CD4-positive, alpha-beta T cell (primary cell): Measurements from ENCODE around the gene RNF7. TPM values are rescaled to one million over a fixed set of nuclear protein-coding genes. Genes with fewer than 3 reads are reported as not detected.

Experiments
- ATAC-seq: fragments of 200-7000 bp; cut with Tn5 transposase; one replicate; pipeline ENCODE4 v1.10.0; 2022; ENCODE audit warnings: mild to moderate bottlenecking; ENCODE audit not compliant: poor library complexity
- CTCF ChIA-PET: fragments of 350-600 bp; sonication (Branson Sonifier 250); formaldehyde crosslinking; loops from one replicate; lab custom pipeline; 2021; ENCODE audit warnings: antibody characterized with exemption, inconsistent platforms; lab: Charles Lee
- POLR2A ChIA-PET: fragments of 350-600 bp; sonication (Branson Sonifier 250); formaldehyde crosslinking; loops from one replicate; lab custom pipeline; 2021; ENCODE audit warnings: antibody characterized with exemption, inconsistent platforms; lab: Charles Lee
- DNase-seq, 14 experiments: peaks; one replicate each; pipeline ENCODE4 v3.0.0-alpha.2; 2013 to 2020; ENCODE audit warnings: mixed read lengths in 2 of 14
- H3K27ac ChIP-seq, 2 donors: one replicate each; pipeline versions ENCODE4 v1.5.1 to v1.7.0; 2013; ENCODE audit warnings: low read length in 2 of 2, low read depth in 1 of 2, mild to moderate bottlenecking in 1 of 2
- H3K27me3 ChIP-seq, 2 experiments: 1 replicate in 1 of 2; 2 replicates in 1 of 2; pipeline versions ENCODE4 v1.6.1 to v1.7.0; 2013; ENCODE audit warnings: low read length in 2 of 2, control low read depth in 1 of 2, mild to moderate bottlenecking in 1 of 2, moderate library complexity in 1 of 2; ENCODE audit not compliant: insufficient read depth in 2 of 2, control insufficient read depth in 1 of 2
- H3K36me3 ChIP-seq: one replicate; pipeline ENCODE4 v1.6.1; 2013; ENCODE audit warnings: low read length, control low read depth; ENCODE audit not compliant: insufficient read depth
- H3K4me1 ChIP-seq: one replicate; pipeline ENCODE4 v1.6.1; 2013; ENCODE audit warnings: low read length, control low read depth; ENCODE audit not compliant: insufficient read depth
- H3K4me3 ChIP-seq: one replicate; pipeline ENCODE4 v1.5.1; 2013; ENCODE audit warnings: mild to moderate bottlenecking, low read length, moderate library complexity
- H3K9me3 ChIP-seq, 2 experiments: 1 replicate in 1 of 2; 2 replicates in 1 of 2; pipeline versions ENCODE4 v1.6.1 to v1.7.0; 2013; ENCODE audit warnings: low read length in 2 of 2, mild to moderate bottlenecking in 2 of 2, control low read depth in 1 of 2, moderate library complexity in 1 of 2; ENCODE audit not compliant: control insufficient read depth in 1 of 2, insufficient read depth in 1 of 2
- H3K27ac Mint-ChIP-seq: one replicate; pipeline ENCODE4 v1.8.0; 2020; ENCODE audit warnings: mixed read lengths
- H3K27me3 Mint-ChIP-seq: one replicate; pipeline ENCODE4 v1.8.0; 2021; ENCODE audit warnings: mixed read lengths
- H3K36me3 Mint-ChIP-seq: one replicate; pipeline ENCODE4 v1.8.0; 2021; ENCODE audit warnings: low read depth, mixed read lengths
- H3K4me1 Mint-ChIP-seq: one replicate; pipeline ENCODE4 v1.8.0; 2021; ENCODE audit warnings: low read depth, mixed read lengths
- H3K4me3 Mint-ChIP-seq: one replicate; pipeline ENCODE4 v1.8.0; 2020; ENCODE audit warnings: mild to moderate bottlenecking, mixed read lengths
- H3K9me3 Mint-ChIP-seq: one replicate; pipeline ENCODE4 v1.8.0; 2020; ENCODE audit warnings: mixed read lengths
- intact Hi-C, 2 experiments: fragments of 100-400 bp; cut with DNase I in 1 of 2; cut with micrococcal nuclease in 1 of 2; formaldehyde crosslinking; loops; one replicate each; pipeline versions ENCODE4 v1.15.1 to v1.9.0; 2023 to 2025; cut with DNase I, micrococcal nuclease
- total RNA-seq, 174 experiments: library from RNA in 2 of 174; stranded (reverse) in 2 of 174; gene quantifications; one replicate each; pipeline ENCODE4 v1.2.3 and lab custom pipeline; 2021 to 2026
- TF ChIP-seq, protein P1 (sequence below): fragments of 200-600 bp; IDR thresholded peaks from one replicate; pipeline ENCODE4 v1.8.0; 2022; ENCODE audit warnings: antibody characterized with exemption, mild to moderate bottlenecking

RNF7 gene
- total RNA-seq, 2 experiments from 2014 or later = 60.7 to 65.7 TPM

DNA sequence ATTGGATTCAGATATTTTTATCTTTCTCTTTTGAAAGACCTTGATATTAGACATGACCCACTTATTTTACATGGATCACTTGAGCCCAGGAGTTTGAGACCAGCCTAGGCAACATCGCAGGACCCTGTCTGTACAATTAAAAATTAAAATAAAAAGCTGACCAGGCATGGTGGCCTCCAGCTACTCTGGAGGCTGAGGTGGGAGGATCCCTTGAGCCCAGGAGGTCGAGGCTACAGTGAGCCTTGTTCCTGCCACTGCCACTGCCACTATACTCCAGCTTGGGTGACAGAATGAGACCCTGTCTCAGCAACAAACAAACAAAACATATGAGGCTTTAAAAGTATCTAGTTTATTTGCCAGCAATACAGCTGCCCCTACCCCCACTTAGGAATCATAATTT is 1.6 kb downstream of the RNF7 start:
- H3K27me3 ChIP-seq = no peaks in the 10 kb centered on the region
- ChIA-PET CTCF (interaction anchor here (2.3 to 4.8 kb wide), 2 partner anchors 136 to 173 kb away, joined by 16 to 38 read pairs; partner anchors contain the start of gene ATP1B3), POLR2A (interaction anchor here (0.6 to 4.9 kb wide), 5 partner anchors 17 to 293 kb away, joined by 3 to 104 read pairs (median 6); partner anchors contain the start of gene ATP1B3)
- H3K4me1 ChIP-seq = peaks cover 19% of the 10 kb centered on the region
- H3K36me3 Mint-ChIP-seq = peaks cover 43% of the 10 kb centered on the region
- intact Hi-C loops = loop anchor here (2.0 to 10.0 kb wide), 9 partner anchors 55 to 1255 kb away; partner anchors contain the start of gene TFDP2 (in 1 of the 2)
- H3K27ac Mint-ChIP-seq = peak overlapping the region; percentile 99
- peaks cover 23% of the 10 kb centered on the region for H3K36me3 ChIP-seq
- peaks cover 58% of the 10 kb centered on the region for H3K4me1 Mint-ChIP-seq
- H3K9me3 ChIP-seq = no peaks in the 10 kb centered on the region
- H3K4me3 Mint-ChIP-seq = peak overlapping the region; percentile 100
- no peak overlapping the region for H3K27ac ChIP-seq
- H3K9me3 Mint-ChIP-seq = no peaks in the 10 kb centered on the region
- H3K27me3 Mint-ChIP-seq = no peaks in the 10 kb centered on the region
- ATAC-seq (no peak), DNase-seq (no peak)
- TF ChIP-seq, protein P1, sequence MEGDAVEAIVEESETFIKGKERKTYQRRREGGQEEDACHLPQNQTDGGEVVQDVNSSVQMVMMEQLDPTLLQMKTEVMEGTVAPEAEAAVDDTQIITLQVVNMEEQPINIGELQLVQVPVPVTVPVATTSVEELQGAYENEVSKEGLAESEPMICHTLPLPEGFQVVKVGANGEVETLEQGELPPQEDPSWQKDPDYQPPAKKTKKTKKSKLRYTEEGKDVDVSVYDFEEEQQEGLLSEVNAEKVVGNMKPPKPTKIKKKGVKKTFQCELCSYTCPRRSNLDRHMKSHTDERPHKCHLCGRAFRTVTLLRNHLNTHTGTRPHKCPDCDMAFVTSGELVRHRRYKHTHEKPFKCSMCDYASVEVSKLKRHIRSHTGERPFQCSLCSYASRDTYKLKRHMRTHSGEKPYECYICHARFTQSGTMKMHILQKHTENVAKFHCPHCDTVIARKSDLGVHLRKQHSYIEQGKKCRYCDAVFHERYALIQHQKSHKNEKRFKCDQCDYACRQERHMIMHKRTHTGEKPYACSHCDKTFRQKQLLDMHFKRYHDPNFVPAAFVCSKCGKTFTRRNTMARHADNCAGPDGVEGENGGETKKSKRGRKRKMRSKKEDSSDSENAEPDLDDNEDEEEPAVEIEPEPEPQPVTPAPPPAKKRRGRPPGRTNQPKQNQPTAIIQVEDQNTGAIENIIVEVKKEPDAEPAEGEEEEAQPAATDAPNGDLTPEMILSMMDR = no peak
- H3K4me3 ChIP-seq = peak overlapping the region; percentile 91

- H3K27ac ChIP-seq = no peak overlapping the region
- peaks cover 19% of the 10 kb centered on the region for H3K4me1 ChIP-seq
- TF ChIP-seq, protein P1 = no peak
- H3K27ac Mint-ChIP-seq = peak overlapping the region; percentile 99
- no peak overlapping the region for H3K4me3 ChIP-seq
- no peaks in the 10 kb centered on the region for H3K9me3 ChIP-seq
- ChIA-PET POLR2A (interaction anchor here (0.6 to 4.9 kb wide), 3 partner anchors 57 to 294 kb away, joined by 4 to 104 read pairs (median 69); partner anchors contain the start of gene ATP1B3), CTCF (interaction anchor here (1.6 to 4.8 kb wide), 3 partner anchors 136 to 173 kb away, joined by 3 to 38 read pairs (median 16); partner anchors contain the start of gene ATP1B3)
- H3K4me3 Mint-ChIP-seq = peak overlapping the region; percentile 100
- H3K27me3 Mint-ChIP-seq = no peaks in the 10 kb centered on the region
- DNase-seq = no peak
- H3K27me3 ChIP-seq = no peaks in the 10 kb centered on the region
- ATAC-seq = no peak
- H3K36me3 Mint-ChIP-seq = peaks cover 48% of the 10 kb centered on the region
- no peaks in the 10 kb centered on the region for H3K9me3 Mint-ChIP-seq
- peaks cover 59% of the 10 kb centered on the region for H3K4me1 Mint-ChIP-seq
- intact Hi-C loops = loop anchor here in 1 of 2 experiments (5.0 to 10.0 kb wide), 2 partner anchors 163 to 1254 kb away; no protein-coding TSS in a partner anchor
- peaks cover 29% of the 10 kb centered on the region for H3K36me3 ChIP-seq
These were observed 2.3 kb downstream of the RNF7 start for GRCh38 chr3:141740349-141740748.

- Mint-ChIP-seq H3K27me3 (no peaks in the 10 kb centered on the region), H3K36me3 (peaks cover 71% of the 10 kb centered on the region), H3K9me3 (no peaks in the 10 kb centered on the region), H3K4me1 (peaks cover 55% of the 10 kb centered on the region), H3K4me3 (no peak overlapping the region), H3K27ac (peak overlapping the region; percentile 56)
- TF ChIP-seq, protein P1 = no peak
- Histone ChIP-seq H3K4me1 (peaks cover 15% of the 10 kb centered on the region), H3K4me3 (no peak overlapping the region), H3K27me3 (no peaks in the 10 kb centered on the region), H3K36me3 (peaks cover 54% of the 10 kb centered on the region), H3K9me3 (no peaks in the 10 kb centered on the region), H3K27ac (no peak overlapping the region)
- ATAC-seq (no peak), DNase-seq (no peak)
- intact Hi-C loops = loop anchor here in 1 of 2 experiments (5.0 to 10.0 kb wide), 2 partner anchors 166 to 1251 kb away; no protein-coding TSS in a partner anchor
- CTCF ChIA-PET = no interaction called here
- POLR2A ChIA-PET = no interaction called here
These were observed 5.2 kb downstream of the RNF7 start for GRCh38 chr3:141743305-141743704.
